ENCODE measurements around the gene CHRM4.

CHRM4 gene

DNA sequence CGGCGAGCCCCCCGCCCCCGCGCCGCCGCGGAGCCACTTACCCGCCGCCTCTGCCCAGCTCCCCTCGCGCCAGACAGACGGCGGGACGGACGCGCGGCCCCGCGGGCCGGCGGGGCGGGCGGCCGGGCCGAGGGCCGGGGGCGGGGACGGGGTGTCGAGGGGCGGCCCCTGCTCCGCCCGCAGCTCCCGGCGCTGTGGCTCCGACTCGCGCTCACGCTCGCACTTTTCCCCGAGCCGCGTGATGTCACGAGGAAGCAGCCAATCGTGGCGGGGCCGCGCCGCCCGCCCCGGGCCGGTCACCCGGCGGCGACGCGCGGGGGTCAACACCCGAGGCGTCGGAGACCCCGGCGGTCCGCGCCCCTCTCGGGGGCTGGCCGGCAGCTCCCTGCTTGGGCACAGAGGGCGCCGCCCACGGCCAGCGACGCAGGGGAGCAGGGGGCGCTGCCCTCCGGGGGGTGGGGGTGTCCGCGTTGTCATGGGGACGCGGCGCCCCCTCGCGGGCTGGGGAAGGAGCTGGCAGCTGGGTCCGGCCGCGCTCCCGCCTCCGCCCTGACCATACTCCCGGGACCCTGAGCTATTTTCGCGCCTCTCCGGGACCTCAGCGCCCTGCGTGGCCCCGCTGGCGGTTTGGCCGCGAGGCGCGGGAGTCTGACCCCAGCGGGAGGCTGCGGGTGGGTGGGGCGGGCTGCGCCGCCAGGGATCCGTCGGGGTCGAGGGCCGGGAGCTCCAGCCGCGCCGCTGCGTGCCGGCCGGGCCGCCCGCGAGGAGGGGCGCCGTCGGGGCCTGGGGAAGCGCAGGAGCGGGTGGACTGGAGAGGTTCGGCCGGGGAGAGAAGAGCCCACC is at the start of gene CHRM4:
Gene CHRM4, minus strand, starts transcription at position 199 of the 843 bp plus-strand sequence. CDS start 5,219 bp downstream, outside the sequence.
- ATAC-seq (peak; percentile 17), DNase-seq (no peak)
- no peaks in the 10 kb centered on the region for H3K9me3 Mint-ChIP-seq
- peaks cover 67% of the 10 kb centered on the region for H3K27me3 Mint-ChIP-seq
- peak within 1 kb of the TSS; percentile 79 to 94 for H3K4me3 Mint-ChIP-seq
- peak within 1 kb of the TSS in 1 of 2 donors; percentile 86 for H3K27ac Mint-ChIP-seq
- H3K4me1 Mint-ChIP-seq, result peaks cover 52% of the 10 kb centered on the region

DNA sequence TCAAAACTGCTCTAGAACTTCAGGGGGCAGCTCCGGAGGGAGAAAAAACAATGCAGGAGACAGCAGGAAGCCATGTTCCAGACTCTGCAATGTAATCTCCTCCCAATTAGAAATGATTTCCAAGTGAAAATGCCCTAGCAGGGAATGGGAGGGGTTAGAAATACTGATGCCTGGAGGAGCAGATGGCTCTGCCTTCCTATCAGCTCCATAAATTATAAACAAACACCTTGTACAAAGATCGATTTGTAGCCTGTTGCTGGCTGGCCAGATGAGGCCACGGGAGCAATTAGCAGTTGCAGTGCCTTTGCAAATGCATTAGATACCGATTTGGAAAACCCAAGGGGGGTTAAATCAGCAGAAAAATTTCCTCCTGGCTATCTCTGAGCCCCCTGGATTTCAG is 46.6 kb upstream of the CHRM4 start:
- H3K4me3 Mint-ChIP-seq, result no peak overlapping the region
- no peak overlapping the region for H3K27ac Mint-ChIP-seq
- H3K4me1 Mint-ChIP-seq, result no peaks in the 10 kb centered on the region
- ATAC-seq (no peak), DNase-seq (no peak)
- no peaks in the 10 kb centered on the region for H3K9me3 Mint-ChIP-seq
- no peaks in the 10 kb centered on the region for H3K27me3 Mint-ChIP-seq

DNA sequence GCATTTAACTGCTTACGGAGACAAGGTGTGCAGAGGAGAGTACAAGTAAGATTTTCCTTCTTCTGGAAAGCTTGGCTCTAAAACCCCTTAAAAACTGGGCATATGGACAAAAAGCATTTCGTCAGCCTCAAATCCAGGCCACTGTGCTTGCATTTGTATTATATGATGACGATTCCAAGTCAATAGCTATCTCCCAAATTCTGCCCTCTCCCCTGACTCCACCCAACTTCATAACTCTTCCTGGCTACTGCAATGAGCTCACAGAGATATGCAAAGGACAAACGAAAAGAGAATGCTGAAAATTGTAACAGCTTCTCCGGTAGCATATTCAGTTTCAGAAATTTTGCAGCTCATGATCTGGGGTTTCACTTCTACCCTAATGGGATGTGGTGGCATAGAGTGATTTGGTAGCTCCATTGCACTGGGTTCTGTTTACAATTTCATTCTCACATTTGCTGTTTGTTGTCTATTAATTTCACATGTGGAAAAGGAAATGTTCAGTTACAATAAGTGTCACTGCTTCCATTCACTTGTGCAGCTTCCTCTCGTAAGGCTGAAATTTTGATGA is 45.6 kb upstream of the CHRM4 start:
- ATAC-seq (no peak), DNase-seq (no peak)
- Mint-ChIP-seq H3K9me3 (no peaks in the 10 kb centered on the region), H3K27me3 (no peaks in the 10 kb centered on the region), H3K27ac (no peak overlapping the region), H3K4me3 (no peak overlapping the region), H3K4me1 (no peaks in the 10 kb centered on the region)

DNA sequence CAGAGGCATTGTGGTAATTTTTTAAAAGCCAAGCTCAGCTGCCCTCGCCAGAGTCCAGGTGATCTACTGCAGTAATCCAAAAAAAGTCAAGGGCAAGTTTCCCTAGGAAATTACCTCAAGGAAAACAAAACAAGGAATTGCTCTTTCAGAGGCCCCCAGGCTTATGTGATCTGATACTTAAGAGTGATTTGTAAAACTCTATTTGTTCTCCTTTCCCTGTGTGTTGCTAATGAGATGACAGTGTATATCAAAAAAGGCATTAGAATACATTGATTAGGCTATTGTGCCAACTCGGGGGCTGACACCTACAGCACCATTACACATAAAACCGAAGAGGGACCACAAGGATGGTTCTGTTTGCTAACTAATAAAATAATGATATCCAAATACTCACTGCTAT is 44.5 kb upstream of the CHRM4 start:
- Mint-ChIP-seq H3K27me3 (no peaks in the 10 kb centered on the region), H3K27ac (no peak overlapping the region), H3K4me1 (no peaks in the 10 kb centered on the region), H3K9me3 (no peaks in the 10 kb centered on the region), H3K4me3 (no peak overlapping the region)
- DNase-seq, result no peak
- ATAC-seq, result no peak

DNA sequence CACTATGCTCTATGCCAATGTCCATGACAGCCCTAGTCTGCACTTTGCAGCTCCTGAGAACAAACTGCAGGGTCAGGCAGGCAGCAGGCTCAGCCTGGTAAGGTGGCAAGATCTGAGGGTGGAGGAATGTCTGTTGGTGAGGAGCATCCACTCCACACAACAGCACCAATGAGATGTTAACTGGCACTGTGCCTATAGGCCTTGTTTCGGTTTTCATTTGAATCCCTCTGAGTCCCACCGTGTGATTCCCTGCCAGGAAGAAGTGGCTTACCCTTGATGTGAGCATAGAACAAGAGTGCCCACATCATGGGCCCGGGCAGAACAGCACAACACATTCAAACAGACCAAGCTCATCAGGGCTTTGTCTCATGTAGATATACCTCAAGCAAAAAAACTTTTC is 44.1 kb upstream of the CHRM4 start:
- Mint-ChIP-seq H3K9me3 (no peaks in the 10 kb centered on the region), H3K27me3 (no peaks in the 10 kb centered on the region), H3K27ac (no peak overlapping the region), H3K4me3 (no peak overlapping the region), H3K4me1 (no peaks in the 10 kb centered on the region)
- no peak for ATAC-seq
- no peak for DNase-seq

DNA sequence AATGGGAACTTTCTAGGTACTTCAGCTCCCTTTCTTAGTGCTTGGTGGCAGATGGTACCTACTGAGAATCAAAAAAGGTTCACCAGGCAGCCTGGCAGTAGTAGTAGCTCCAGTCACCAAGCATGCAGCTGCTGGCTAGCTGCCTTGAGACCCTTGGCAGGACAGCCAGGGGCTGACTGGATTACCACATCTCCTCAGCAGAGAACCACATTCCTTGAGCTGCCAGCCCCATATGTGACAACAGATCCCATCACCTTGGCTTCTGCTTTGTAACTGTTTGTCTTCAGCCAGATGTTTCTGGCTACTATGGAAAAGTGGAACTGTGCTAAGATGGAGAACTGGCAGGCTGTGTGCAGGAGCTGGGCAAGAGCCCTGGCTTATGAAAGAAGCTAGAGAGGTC is 39.6 kb upstream of the CHRM4 start:
- no peaks in the 10 kb centered on the region for H3K4me1 Mint-ChIP-seq
- no peak overlapping the region for H3K27ac Mint-ChIP-seq
- H3K27me3 Mint-ChIP-seq, result no peaks in the 10 kb centered on the region
- no peak overlapping the region for H3K4me3 Mint-ChIP-seq
- no peak for DNase-seq
- no peak for ATAC-seq
- no peaks in the 10 kb centered on the region for H3K9me3 Mint-ChIP-seq

DNA sequence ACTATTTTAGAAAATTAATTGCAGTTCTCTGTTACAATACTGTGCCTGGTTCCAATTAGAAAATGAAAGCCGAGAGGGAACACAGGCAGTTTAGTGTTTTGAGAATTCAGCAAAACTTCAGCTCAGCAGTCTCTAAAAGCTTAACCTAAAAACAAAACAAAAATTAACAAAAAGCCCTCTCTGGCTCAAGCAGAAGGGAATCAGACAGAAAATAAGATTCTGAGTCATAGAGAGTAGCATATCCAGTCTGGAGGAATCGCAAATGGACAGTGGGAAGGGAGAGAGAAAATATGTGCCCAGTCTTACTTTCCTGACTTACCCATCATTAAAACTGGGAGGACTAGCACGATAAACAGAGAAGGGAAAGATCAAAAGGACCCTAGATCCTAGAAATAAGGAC is 38.1 kb upstream of the CHRM4 start:
- DNase-seq (no peak), ATAC-seq (no peak)
- Mint-ChIP-seq H3K27me3 (no peaks in the 10 kb centered on the region), H3K4me1 (no peaks in the 10 kb centered on the region), H3K27ac (no peak overlapping the region), H3K4me3 (no peak overlapping the region), H3K9me3 (no peaks in the 10 kb centered on the region)

DNA sequence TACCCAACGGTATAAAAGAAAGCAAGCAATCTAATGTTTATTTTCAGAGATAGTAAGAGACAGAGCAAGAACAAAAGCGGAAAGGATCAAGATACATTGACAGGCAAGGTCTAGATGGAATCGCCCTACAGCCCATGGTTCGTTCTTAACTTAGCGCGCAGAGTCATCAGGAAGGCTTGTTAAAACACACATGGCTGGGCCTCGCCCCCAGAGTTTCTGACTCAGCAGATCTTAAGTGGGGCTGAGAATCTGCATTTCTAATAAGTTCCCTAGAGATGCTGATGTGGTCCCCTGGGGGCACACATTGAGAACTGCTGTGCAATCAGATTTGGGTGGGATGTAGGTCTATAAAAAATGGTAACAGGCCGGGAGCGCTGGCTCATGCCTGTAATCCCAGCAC is 35.8 kb upstream of the CHRM4 start:
- no peak for DNase-seq
- Mint-ChIP-seq H3K4me1 (no peaks in the 10 kb centered on the region), H3K9me3 (no peaks in the 10 kb centered on the region), H3K27ac (no peak overlapping the region), H3K4me3 (no peak overlapping the region), H3K27me3 (no peaks in the 10 kb centered on the region)
- ATAC-seq, result no peak

DNA sequence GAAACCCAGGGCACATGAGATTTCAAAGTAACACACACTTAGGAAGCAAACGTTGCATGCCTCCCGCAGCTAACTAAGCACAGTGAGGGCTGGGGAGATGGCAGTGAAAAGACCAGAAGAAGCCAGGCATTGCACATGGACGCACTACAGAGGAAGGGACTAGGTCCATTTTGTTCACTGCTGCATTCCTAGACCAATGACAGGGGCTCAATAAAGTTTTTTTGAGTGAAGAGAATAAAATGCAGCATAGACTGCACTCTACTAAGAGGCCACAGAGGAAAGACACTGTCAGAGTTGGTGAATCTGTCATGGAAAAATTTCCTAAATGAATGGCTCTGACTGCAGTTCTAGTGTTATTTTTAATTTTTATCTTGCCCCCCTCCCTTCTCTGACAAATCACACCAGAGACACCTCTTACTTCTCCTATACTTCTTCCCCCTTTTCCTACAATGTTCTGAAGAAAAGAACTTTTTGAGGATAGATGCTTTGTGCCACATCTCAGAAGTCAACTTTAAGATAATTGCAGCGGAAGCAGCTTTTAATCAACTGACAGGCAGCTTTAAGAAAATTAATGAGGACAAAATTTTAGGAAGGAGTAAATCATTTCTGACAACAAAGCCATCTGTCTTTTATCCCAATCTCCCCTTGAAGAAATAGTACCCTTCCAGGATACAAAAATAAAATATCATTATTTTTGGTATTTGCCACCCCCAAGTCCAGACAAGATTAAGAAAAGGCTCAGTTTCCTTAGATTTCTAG is 34.8 kb upstream of the CHRM4 start:
- DNase-seq (no peak), ATAC-seq (no peak)
- no peak overlapping the region for H3K27ac Mint-ChIP-seq
- H3K4me1 Mint-ChIP-seq, result no peaks in the 10 kb centered on the region
- no peaks in the 10 kb centered on the region for H3K9me3 Mint-ChIP-seq
- H3K4me3 Mint-ChIP-seq, result no peak overlapping the region
- H3K27me3 Mint-ChIP-seq, result no peaks in the 10 kb centered on the region

DNA sequence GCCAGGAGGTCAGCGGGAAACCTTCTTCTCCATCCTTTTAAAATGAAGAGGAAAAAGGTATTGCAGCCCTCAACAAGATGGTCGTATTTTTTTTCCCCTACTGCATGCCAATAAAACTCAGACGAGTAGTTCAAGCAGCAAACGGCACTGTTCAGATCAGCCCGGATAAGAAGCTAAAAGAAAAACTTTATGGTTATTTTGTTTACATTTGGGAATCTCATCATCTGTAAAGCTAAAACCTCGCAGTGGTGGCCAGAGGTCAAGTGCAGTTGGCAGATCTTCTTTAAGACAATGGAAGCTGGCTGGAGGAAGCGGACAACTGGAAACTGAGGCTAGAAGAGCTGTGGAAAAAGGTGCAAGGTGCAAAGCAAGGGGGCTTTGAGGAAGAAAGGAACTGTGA is 31.0 kb upstream of the CHRM4 start:
- Mint-ChIP-seq H3K9me3 (no peaks in the 10 kb centered on the region), H3K4me1 (peaks cover 7% of the 10 kb centered on the region), H3K27ac (no peak overlapping the region), H3K4me3 (no peak overlapping the region), H3K27me3 (no peaks in the 10 kb centered on the region)
- DNase-seq, result no peak
- no peak for ATAC-seq

DNA sequence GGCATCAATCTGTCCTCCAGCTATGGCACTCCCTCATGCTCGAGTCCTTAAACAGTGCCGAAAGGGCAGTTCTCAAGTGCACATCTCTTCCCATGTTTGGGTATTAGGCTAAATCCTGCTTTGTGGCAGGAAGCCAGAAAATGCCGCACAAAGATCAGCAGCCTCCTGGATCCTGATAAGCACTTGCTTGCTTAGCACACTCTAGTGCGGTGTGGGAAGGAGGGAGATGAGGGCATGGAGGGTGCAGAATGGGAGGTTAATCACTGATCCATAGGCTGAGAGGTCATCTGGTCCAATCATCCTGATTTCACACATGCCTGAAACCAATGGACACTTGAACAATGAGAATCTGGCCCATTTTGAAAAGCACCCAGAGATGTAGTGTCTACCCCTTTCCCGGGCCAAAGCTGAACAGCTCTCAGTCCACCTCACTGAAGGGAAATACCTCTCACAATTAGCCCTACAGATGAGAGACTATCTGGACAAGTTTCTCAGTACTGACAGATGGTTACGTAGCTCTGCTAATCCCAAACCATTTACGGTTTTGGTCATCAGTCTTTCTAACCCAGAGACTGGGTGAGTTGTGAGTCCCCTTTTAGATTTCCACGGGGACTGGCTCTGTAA is 29.8 kb upstream of the CHRM4 start:
- ATAC-seq (no peak), DNase-seq (no peak)
- Mint-ChIP-seq H3K27me3 (no peaks in the 10 kb centered on the region), H3K9me3 (no peaks in the 10 kb centered on the region), H3K27ac (no peak overlapping the region), H3K4me3 (no peak overlapping the region), H3K4me1 (peaks cover 12% of the 10 kb centered on the region)

DNA sequence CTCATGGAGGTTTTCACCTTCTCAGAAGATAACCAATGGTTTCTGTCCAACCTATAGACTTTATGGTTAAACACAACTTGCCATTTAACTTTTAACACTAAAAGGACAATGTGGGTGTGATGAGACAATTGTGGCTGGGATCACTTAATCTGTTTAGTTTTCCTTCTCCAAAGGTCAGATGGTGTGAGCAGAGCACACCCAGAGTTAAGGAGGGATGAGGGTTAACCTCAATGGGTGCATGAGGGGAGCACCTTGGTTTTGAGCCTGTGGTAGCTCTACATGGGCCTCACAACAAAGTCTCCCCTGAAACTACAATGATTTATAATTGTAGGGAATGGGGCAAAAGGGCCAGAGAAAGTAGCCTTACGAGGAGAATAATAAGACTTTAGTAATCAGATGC is 28.9 kb upstream of the CHRM4 start:
- ATAC-seq, result no peak
- DNase-seq, result no peak
- Mint-ChIP-seq H3K27ac (no peak overlapping the region), H3K27me3 (no peaks in the 10 kb centered on the region), H3K4me1 (peaks cover 20% of the 10 kb centered on the region), H3K4me3 (no peak overlapping the region), H3K9me3 (no peaks in the 10 kb centered on the region)

DNA sequence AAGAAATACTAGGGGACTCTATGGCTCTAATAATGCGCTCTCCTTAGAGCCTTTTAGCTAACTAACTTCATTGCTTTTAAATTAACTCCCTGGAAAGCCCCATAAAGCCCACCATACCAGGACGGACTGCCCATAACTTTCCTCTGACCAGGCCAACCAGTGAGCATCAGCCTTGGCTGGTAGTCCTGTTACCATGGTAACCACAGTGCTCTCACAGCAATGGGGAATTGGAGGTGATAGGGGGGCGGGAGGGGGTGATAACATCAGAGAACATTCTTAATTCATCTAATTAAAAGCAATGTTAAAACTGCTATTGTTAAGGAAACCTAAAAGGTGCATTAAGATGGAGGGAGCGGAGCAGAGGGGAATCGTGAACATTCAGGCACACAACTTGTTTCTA is 27.2 kb upstream of the CHRM4 start:
- Mint-ChIP-seq H3K27ac (no peak overlapping the region), H3K9me3 (no peaks in the 10 kb centered on the region), H3K4me3 (no peak overlapping the region), H3K27me3 (no peaks in the 10 kb centered on the region), H3K4me1 (peaks cover 38% of the 10 kb centered on the region)
- DNase-seq (no peak), ATAC-seq (no peak)

DNA sequence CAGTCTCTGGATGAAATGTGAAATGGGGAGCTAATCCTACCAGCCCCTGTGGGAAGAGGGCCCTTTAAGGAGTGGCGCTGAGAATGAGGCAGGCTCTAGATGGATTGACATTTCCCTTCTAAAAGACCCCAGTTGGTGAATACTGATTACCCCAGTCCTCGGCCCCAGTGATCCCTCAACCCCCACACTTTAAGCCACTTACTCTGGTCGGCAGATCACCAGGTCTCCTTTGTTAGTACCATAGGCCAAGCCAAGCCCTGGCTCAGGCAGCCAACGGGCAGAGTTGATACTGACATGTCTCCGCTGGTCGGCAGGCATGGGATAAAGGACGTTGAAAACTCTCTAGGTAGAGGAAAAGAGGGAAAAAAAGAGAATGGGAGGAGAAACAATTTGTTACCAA is 26.1 kb upstream of the CHRM4 start:
- DNase-seq (no peak), ATAC-seq (no peak)
- Mint-ChIP-seq H3K4me1 (peaks cover 40% of the 10 kb centered on the region), H3K4me3 (no peak overlapping the region), H3K9me3 (no peaks in the 10 kb centered on the region), H3K27me3 (no peaks in the 10 kb centered on the region), H3K27ac (no peak overlapping the region)

DNA sequence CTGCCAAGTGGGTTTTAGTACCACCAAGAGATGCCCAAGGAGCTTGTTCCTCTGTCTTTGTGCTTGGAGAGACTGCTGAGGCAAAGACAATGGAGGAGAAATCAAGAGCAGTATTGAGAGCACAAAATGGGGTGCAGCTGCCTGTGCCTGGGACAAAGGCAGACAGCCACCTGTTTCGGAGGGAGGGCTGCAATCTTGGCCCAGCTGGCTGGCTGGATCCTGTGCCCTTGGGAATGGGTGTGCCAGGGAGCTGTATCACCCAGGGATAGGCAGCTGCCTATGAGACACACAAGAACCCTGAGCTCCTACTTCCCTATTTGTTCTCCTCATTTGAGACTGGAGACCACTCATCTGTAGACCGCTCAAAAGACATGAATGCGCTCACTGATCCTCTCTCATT is 23.3 kb upstream of the CHRM4 start:
- peaks cover 33% of the 10 kb centered on the region for H3K4me1 Mint-ChIP-seq
- H3K4me3 Mint-ChIP-seq, result no peak overlapping the region
- H3K27ac Mint-ChIP-seq, result no peak overlapping the region
- ATAC-seq (no peak), DNase-seq (no peak)
- no peaks in the 10 kb centered on the region for H3K9me3 Mint-ChIP-seq
- no peaks in the 10 kb centered on the region for H3K27me3 Mint-ChIP-seq

DNA sequence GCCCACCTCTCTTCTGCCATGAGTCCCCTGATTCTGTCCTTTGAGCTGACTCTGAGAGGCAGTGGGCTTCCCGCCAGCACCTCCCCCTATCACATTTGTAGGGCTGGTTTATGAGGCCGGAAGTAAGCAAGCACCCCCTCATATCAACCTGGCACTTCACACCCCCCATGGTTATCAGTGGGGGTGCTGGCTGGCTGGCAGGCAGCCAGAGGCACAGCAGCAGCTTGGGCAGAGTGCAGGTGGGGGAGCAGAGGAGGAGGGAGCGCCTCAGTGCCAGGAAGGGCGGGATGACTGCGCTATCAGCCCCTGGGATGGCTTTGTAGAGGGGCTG is 22.9 kb upstream of the CHRM4 start:
- H3K27ac Mint-ChIP-seq, result peak overlapping the region in 1 of 2 donors; percentile 71
- ATAC-seq (peak; percentile 18), DNase-seq (no peak)
- H3K4me3 Mint-ChIP-seq, result peak overlapping the region in 1 of 2 donors; percentile 29
- peaks cover 33% of the 10 kb centered on the region for H3K4me1 Mint-ChIP-seq
- no peaks in the 10 kb centered on the region for H3K9me3 Mint-ChIP-seq
- no peaks in the 10 kb centered on the region for H3K27me3 Mint-ChIP-seq

Measured in stimulated activated naive CD8-positive, alpha-beta T cell treated with anti-CD3 and anti-CD28 coated beads, Interleukin-15, amount 100 ng/mL, for 72 hours (primary cell).